BLaER1 (cell line): ENCODE results near the gene CCDC87.
"Not testable (repeated sequence)": the region's sequence is repeated elsewhere in the genome, so short reads cannot be mapped to it uniquely, and the experiment has no call there.

Experiments
- H3K27ac ChIP-seq: shearing (Covaris generic); formaldehyde crosslinking; 2 replicates; pipeline ENCODE4 v1.8.1; 2022
- H3K27me3 ChIP-seq: shearing (Covaris generic); formaldehyde crosslinking; 2 replicates; pipeline ENCODE4 v1.8.1; 2022
- H3K36me3 ChIP-seq: shearing (Covaris generic); formaldehyde crosslinking; 2 replicates; pipeline ENCODE4 v1.8.1; 2022
- H3K4me1 ChIP-seq: shearing (Covaris generic); formaldehyde crosslinking; 2 replicates; pipeline ENCODE4 v1.8.1; 2022
- H3K4me2 ChIP-seq: shearing (Covaris generic); formaldehyde crosslinking; 2 replicates; pipeline ENCODE4 v1.8.1; 2022
- H3K4me3 ChIP-seq: shearing (Covaris generic); formaldehyde crosslinking; 2 replicates; pipeline ENCODE4 v1.8.1; 2022
- H3K9ac ChIP-seq: shearing (Covaris generic); formaldehyde crosslinking; 2 replicates; pipeline ENCODE4 v1.8.1; 2022
- H3K9me3 ChIP-seq: shearing (Covaris generic); formaldehyde crosslinking; 2 replicates; pipeline ENCODE4 v1.8.1; 2022
- H4K20me1 ChIP-seq: shearing (Covaris generic); formaldehyde crosslinking; 2 replicates; pipeline ENCODE4 v1.8.1; 2022
- Cebpa-rat ChIP-seq: shearing (Covaris generic); IDR thresholded peaks from 2 replicates; pipeline ENCODE4 v1.8.1; 2022

The CCDC87 gene

GRCh38 chr11:66592457-66593302, at the start of gene CCDC87, which contains the start of gene CCS:
CCDC87 (minus strand) TSS chr11:66593063; CDS start chr11:66593015, 48 bp downstream.
CCS (plus strand) TSS chr11:66593185; CDS start chr11:66593262, 77 bp downstream.
- Histone ChIP-seq H3K4me3 (peak within 1 kb of the TSS; percentile 74), H3K4me1 (peaks cover 63% of the 10 kb centered on the region), H3K27ac (peak within 1 kb of the TSS; percentile 84), H3K27me3 (no peaks in the 10 kb centered on the region), H3K9me3 (peaks cover 17% of the 10 kb centered on the region), H3K9ac (peak within 1 kb of the TSS; percentile 89), H4K20me1 (peaks cover 20% of the 10 kb centered on the region), H3K36me3 (no peaks in the 10 kb centered on the region; the same call in 1 of the 2 replicates), H3K4me2 (peak within 1 kb of the TSS; percentile 99)
- TF ChIP-seq Cebpa-rat = no peak

GRCh38 chr11:66641834-66642233, 49.0 kb upstream of the CCDC87 start:
- Histone ChIP-seq H3K4me2 (peak overlapping the region; percentile 91), H3K4me3 (peak overlapping the region; percentile 83), H3K27me3 (no peaks in the 10 kb centered on the region), H3K27ac (no peak overlapping the region), H3K9me3 (no peaks in the 10 kb centered on the region), H3K36me3 (peaks cover 75% of the 10 kb centered on the region), H4K20me1 (peaks cover 93% of the 10 kb centered on the region), H3K9ac (peak overlapping the region; percentile 72), H3K4me1 (peaks cover 69% of the 10 kb centered on the region)
- TF ChIP-seq Cebpa-rat = no peak

GRCh38 chr11:66639814-66640340, 47.0 kb upstream of the CCDC87 start:
- not testable (repeated sequence) for H3K9me3 ChIP-seq, H3K27ac ChIP-seq, H3K27me3 ChIP-seq
- Histone ChIP-seq H3K9ac (peak overlapping the region; percentile 95), H3K4me3 (peak overlapping the region; percentile 83), H3K36me3 (peaks cover 72% of the 10 kb centered on the region), H4K20me1 (peaks cover 93% of the 10 kb centered on the region), H3K4me1 (peaks cover 64% of the 10 kb centered on the region), H3K4me2 (peak overlapping the region; percentile 91)

GRCh38 chr11:66639066-66639813, 46.4 kb upstream of the CCDC87 start:
- TF ChIP-seq Cebpa-rat = no peak
- H3K9me3 ChIP-seq = no peaks in the 10 kb centered on the region
- H3K4me1 ChIP-seq = peaks cover 57% of the 10 kb centered on the region
- H3K27me3 ChIP-seq = no peaks in the 10 kb centered on the region
- peak overlapping the region; percentile 91 for H3K4me2 ChIP-seq
- H3K9ac ChIP-seq = peak overlapping the region; percentile 95
- peak overlapping the region; percentile 83 for H3K4me3 ChIP-seq
- H3K27ac ChIP-seq = peak overlapping the region; percentile 95
- H4K20me1 ChIP-seq = peaks cover 93% of the 10 kb centered on the region
- H3K36me3 ChIP-seq = peaks cover 71% of the 10 kb centered on the region

GRCh38 chr11:66638177-66639065, 45.6 kb upstream of the CCDC87 start, which contains the start of gene RBM4:
RBM4 (plus strand) TSS chr11:66638703; CDS start chr11:66639712, 1,009 bp downstream.
- peak within 1 kb of the TSS; percentile 91 for H3K4me2 ChIP-seq
- peak within 1 kb of the TSS; percentile 95 for H3K9ac ChIP-seq
- H3K4me3 ChIP-seq = peak within 1 kb of the TSS; percentile 83
- peak within 1 kb of the TSS; percentile 95 for H3K27ac ChIP-seq
- peaks cover 49% of the 10 kb centered on the region for H3K4me1 ChIP-seq
- TF ChIP-seq Cebpa-rat = 0 out of 2 replicates have a peak, but pooled peaks have one; percentile 47
- H3K9me3 ChIP-seq = no peaks in the 10 kb centered on the region
- H4K20me1 ChIP-seq = peaks cover 93% of the 10 kb centered on the region
- no peaks in the 10 kb centered on the region for H3K27me3 ChIP-seq
- H3K36me3 ChIP-seq = peaks cover 71% of the 10 kb centered on the region

GRCh38 chr11:66637557-66638176, 44.8 kb upstream of the CCDC87 start:
- H4K20me1 ChIP-seq = peaks cover 93% of the 10 kb centered on the region
- H3K4me1 ChIP-seq = peaks cover 42% of the 10 kb centered on the region
- TF ChIP-seq Cebpa-rat = no peak
- no peaks in the 10 kb centered on the region for H3K27me3 ChIP-seq
- peak overlapping the region; percentile 83 for H3K4me3 ChIP-seq
- H3K4me2 ChIP-seq = peak overlapping the region; percentile 77
- peaks cover 71% of the 10 kb centered on the region for H3K36me3 ChIP-seq
- H3K27ac ChIP-seq = peak overlapping the region; percentile 75
- H3K9me3 ChIP-seq = no peaks in the 10 kb centered on the region
- peak overlapping the region; percentile 44 for H3K9ac ChIP-seq

- no peak for TF ChIP-seq Cebpa-rat
- peaks cover 71% of the 10 kb centered on the region for H3K36me3 ChIP-seq
- no peak overlapping the region for H3K27ac ChIP-seq
- no peaks in the 10 kb centered on the region for H3K27me3 ChIP-seq
- H3K9ac ChIP-seq = no peak overlapping the region
- H4K20me1 ChIP-seq = peaks cover 93% of the 10 kb centered on the region
- H3K4me2 ChIP-seq = no peak overlapping the region
- H3K4me1 ChIP-seq = peaks cover 29% of the 10 kb centered on the region
- no peak overlapping the region for H3K4me3 ChIP-seq
- no peaks in the 10 kb centered on the region for H3K9me3 ChIP-seq
These were observed 43.5 kb upstream of the CCDC87 start for GRCh38 chr11:66636411-66636810.

- peaks cover 100% of the 10 kb centered on the region for H4K20me1 ChIP-seq
- peaks cover 85% of the 10 kb centered on the region for H3K36me3 ChIP-seq
These were observed 40.1 kb upstream of the CCDC87 start for GRCh38 chr11:66632952-66633351.

More at GRCh38 chr11:66632952-66633351, 40.1 kb upstream of the CCDC87 start:
- Histone ChIP-seq H3K9me3 (no peaks in the 10 kb centered on the region), H3K4me1 (peaks cover 7% of the 10 kb centered on the region), H3K27ac (no peak overlapping the region), H3K4me3 (no peak overlapping the region), H3K4me2 (no peak overlapping the region), H3K9ac (no peak overlapping the region), H3K27me3 (no peaks in the 10 kb centered on the region)
- no peak for TF ChIP-seq Cebpa-rat
